ENCODE results near the gene BIK.

The BIK gene

DNA sequence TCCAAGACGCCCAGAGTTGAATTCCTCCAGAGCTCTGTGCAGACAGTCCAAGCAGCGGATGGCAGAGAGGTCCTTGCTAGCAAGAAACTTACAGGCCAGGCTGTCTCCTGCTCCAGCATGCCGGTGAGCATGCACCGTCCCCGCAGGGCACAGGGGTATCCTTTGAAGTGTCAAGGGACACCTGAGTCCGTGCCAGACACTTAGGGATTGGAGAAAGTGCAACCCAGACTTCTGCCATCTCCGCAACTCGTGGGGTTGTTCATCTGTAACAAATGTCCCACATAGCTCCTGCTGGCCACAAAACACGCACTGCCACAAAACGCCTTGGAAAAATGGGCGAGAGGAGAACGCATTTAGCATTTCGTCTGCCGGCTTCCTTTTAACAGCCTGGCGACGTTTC lies 54.1 kb downstream of the BIK start:
- no peak for DNase-seq

DNA sequence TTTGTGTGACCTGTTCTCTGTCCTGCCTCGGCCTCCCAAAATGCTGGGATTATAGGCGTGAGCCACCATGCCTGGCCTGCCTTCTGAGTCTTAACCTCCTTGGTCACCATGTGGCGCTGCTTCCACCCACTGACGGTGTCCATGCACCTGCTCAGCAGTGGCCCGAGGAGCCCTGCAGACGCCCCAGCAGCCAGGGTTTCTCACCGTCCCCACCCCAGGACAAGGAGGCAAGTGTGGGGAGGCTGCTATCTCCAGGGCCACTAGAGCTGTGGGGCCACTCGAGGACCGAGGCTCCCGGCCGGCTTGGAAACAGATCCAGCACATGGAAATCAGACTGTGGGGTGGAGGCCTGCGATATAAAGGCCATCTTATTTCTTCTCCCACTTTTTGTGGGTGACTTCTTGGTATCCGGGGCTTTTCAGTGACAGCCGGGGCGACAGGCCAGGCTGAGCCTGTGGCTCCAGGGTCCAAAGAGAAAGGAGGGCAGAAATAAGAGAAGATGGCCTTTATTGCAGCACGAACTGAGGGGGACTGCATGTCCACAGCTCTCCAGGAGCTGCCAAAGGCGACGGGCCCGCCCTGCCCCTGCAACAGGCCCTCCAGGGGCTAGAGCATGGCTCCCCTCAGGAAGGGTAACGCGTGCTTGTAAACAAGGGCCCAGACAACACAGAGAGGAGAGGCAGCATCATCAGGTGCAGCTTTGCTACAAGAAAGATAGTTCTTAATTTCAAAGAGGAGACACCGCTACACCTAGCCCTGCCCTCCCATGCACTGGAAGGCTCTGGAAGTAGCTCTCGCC lies 55.8 kb downstream of the BIK start:
- no peak for DNase-seq

DNA sequence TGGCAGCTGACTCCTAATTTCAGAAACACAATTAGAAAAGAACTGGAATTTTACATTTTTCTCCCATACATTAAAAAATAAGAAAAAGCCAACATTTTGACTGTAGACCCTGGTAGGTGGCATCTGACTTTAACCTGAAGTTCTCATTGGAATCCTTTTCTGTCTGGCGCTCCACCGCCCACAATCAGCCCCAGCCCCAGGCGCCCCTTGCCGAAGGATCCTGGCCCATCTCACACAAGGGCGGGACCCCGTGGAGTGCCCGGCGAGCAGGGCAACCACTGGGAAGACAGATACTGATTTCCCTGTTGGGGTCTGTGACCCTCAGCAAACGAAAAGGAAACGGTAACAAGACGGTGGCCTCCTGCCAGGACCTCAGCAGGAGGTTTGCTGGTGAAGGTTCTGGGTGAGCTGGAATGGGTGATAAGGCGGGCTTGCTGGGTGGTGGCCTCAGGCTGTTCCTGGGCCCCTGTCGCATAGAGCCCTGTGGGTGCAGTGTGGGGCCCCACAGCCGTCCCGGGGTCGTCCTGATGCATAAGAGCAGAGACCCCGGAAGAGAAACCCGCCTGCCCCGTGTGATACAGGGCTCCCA lies 56.5 kb downstream of the BIK start:
- peak; percentile 73 for DNase-seq

DNA sequence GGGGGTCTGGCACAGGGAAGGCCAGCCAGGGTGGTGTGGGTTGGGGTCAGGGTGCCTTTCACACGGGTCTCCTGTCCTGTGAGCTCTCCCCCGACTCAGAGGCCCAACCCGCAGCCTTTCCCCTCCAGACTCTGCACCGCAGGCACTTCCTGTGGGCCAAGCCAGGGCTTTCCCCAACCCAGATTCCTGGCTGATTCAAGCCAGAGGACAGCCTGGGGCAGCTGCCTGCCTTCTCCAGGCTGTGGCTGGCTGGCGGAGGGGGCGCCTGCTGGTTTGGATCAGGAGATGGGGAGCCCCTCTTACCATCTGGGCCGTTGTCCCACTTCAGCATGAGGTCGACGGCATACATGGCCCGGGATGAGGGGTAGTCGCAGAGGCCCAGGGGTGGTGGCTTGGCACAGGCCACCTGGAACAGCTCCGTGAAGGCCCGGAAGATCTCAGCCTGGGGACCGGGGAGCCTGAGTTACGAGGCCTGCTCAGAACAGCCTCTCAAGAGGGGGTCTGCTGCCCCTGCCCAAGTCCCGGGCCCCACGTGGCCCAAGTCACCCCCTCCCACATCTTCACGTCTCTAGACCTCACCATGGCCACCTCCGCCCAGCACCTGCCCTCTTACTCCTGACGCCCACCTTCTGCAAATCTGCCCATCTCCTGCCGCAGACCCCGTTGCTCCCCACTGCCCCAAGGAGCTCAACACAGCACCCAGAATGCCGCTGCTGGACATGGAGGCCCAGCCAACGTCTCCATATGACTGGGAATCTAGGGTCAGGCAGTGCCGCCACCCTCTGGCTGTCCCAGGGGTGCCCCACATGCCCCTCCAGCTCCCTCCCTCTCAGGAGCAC lies 58.1 kb downstream of the BIK start:
- DNase-seq = no peak

DNA sequence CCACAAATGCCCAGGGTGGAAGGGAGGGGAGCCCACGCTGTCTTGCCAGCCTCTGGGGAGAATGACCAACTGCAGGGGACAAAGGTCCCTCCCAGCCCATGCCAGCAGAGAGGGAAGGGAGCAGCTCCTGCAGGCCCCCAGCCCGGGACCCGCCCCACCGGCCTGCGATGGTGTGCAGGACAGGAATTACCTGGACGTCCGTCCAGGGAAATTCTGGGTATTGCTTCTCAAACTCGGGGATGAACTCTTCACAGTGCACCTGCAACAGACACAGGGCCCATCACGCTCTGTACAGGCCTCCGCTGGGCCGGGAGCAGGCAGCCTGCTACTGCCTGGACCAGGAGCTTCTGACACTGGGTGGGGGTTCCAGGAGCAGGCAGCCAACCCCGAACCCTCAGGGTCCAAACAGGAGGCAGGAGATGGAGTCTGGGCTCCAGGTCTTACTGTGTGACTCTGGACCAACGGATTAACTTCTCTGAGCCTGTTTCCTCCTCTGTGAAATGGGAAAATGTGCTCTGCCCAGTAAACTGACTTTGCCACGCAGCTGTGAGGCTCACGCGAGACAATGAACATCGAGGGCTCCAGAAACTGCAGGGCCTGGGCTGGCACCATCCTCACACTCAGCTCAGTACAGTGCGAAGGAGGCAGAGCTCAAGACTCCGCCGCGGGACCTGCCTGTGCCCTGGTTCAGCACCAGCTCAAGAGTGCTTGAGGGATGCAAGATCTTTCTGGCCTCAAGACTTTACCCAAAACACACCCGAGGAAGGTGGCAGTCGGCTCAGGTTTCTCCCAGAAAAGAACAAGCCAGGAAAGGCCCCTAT lies 59.0 kb downstream of the BIK start:
- no peak for DNase-seq

DNA sequence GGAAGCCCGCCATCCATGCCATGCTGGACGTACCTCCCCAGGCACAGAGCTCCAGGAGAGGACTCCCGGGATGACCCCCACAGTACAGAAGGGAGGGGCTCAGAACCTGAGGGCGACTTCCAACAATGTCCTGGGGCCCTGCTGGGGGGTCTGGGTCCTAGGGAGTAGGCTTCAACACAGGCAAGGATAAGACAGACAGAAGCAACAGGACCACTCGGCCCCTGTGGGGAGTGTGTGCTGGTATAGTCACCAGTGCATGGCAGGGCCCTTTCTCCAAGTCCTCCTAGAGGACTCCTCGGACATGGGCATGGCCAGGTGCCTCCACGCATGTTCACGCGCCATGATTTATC lies 59.6 kb downstream of the BIK start:
- no peak for DNase-seq

DNA sequence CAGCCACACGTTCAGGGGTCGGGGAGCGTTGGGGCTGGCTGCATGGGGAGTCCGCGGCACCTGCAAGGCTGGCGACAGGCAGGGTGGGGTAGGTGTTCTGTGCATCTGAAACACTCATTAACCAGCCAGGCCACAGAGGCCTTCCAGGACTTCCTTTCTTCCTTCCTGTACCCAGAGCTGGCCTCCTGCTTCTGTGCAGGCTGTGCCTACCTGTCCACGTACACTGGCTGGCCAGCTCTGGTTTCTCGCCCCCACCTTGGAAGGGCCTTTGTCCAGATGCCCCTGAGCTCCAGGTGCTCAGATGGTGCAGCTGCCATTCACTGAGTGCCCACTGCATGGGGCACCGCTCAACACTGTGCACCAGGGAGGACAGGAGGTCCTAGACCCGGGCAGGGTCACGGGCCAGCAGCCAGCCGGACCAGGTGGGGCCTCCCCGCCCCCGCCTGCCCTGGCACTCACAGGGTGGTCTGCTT lies 60.5 kb downstream of the BIK start:
- DNase-seq = no peak

DNA sequence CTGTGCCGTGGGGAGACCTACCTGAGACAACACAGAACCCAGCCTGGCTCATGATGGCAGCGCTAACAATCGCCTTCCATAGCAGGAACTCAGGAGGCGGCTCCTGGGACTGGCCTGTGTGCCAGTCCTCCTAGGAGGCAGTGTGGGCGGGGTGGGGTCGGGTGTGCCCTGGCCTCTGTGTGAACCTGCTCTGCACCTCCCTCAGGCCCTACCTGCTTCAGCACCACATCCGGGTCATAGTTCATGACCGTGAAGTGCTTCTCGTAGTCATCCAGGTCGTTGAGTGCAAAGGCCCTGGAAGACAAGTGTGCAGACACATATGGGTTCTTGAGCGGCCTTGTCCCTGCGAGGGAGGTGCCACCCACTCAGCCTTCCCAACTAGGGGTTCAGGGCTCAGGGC lies 61.1 kb downstream of the BIK start:
- no peak for DNase-seq

DNA sequence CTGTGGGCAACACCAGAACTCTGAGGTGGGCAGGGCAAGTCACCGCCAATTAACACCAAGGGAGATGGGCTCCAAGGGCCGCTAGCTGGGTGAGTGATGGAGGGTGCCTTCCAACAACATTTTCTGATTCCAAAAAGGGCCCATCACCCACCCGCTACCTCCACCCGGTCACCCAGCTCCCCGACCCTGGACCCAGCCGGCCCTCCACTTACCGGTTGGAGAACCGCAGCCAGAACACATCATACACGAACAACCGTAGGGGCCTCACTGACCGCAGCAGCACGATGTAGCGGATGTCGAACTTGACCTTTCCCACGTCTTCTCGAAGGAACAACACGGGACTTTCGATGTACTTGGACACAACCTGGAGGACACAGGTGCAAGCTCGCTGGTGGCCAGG lies 61.6 kb downstream of the BIK start:
- no peak for DNase-seq

DNA sequence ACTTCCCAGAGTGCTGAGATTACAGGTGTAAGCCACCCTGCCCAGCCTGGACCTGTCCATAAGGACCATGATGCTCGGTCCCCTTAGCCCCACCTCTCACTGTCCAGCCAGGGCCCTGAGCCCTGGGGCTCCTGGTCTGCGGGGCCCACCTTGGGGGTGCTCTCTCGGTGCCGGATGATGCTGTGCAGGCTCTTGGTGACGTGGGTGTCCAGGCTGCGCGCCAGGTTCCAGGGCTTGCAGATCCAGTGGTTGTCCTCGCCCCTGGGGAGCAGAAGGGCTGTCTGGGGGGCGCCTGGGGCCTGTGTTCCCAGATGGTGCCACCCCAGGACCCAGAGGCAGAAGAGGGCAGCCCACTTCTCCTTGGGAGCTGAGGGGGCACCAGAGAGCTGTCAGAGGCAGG lies 63.0 kb downstream of the BIK start:
- no peak for DNase-seq

DNA sequence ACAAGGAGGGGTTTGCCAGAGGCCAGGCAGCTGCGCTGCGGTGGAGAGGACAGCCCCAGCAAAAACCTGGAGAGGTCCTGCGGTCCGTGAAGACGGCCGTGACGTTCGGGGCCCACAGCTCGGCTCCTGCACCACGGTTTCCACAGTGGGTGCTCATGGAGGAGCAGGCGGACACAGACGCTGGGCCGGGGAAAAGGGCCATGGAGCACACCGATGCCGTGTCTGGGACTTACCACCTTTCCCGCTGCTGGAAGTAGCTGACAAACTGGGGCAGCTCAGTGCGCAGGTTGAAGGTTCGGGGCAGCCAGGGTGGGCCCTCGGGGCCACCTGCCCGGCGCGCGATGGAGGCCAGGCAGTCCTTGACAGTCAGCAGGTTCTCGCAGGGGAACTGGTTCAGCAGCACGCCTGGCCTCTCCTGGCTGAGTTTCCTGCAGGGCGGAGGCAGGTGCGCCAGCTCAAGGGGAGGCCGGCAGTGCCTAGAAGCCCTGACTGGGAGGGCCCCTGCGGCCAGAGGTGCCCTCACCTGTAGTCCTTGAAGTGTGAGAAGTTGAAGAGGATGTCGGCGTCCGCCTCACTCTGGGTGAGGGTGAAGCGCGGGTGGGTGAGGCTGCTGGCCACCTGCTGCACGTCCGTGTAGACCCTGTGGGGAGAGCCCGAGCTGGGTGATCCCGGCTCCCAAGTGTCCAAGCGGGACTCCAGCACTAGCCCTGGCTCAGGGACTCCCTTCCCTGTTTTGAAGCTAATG lies 63.6 kb downstream of the BIK start:
- no peak for DNase-seq

DNA sequence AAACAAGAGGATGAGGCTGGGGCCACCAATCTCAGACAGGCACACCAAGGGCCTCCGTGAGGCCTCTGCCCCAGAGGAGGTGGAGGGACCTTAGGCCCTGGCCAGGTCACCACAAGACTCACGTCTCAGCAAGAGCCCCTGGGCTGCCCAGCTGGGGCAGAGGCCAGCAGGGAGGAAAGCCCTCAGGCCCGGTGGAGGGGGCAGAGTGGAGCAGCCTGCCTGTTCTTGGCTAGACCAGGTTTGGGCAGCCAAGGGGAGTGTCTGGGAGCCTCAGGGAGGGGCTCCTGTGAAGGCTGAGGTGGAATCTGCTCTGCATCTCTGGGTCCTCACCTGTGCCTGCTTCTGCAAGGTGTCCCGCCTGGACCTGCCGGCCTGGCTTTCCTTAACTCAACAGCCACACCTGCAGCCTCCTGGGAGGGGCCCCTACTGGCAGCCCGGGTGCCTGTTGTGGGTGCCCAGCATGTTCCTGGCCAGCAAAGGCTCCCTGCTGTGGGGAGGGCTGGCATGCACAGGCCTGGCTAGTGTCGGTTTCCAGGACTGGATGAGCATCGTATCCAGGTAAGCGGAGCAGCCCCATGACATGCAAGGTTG lies 64.5 kb downstream of the BIK start:
- DNase-seq = no peak

DNA sequence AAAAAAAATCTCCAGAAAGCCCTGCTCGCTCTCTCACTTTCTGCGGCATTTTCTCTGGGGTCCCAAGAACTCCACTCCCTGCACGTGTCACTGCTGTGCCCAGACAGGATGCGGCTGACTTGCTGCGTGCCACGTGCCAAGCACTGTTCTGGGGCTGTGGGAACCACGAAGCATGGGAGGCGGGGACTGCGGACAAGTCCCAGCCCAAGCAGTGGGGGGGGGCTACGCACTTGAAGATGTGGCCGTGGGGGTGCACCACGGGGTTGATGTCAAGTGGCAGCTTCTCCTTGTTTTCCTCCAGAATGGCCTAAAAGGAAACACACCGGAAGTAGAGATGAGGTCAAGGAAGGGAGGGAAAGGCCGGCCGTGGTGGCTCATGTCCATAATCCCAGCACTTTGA lies 65.5 kb downstream of the BIK start:
- DNase-seq = no peak

DNA sequence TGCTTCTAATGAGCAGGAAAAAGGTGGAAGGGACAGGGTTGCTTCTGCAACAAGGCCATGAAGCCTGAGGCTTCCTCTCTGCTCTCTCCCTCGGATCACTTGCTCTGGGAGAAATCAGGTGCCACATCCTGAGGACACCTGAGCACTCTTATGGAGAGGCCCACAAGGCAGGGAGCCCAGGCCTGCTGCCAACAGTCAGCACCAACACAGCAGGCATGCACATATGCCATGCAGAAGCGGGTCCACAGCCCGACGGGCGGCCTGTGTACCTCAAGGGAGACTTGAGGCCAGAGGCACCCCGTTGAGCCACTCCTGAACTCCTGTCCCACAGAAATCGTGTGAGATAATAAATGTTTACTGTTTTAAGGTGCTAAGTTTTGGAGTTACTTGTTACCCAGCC lies 66.9 kb downstream of the BIK start:
- DNase-seq = no peak

Data from hematopoietic multipotent progenitor cell treated with erythropoietin and hydrocortisone succinate and interleukin-3 and kit ligand, for 4 days (in vitro differentiated cells).